Epithelial cell of proximal tubule (primary cell): Measurements from ENCODE around the gene ELMO2. TPM values are rescaled to one million over a fixed set of nuclear protein-coding genes. Genes with fewer than 3 reads are reported as not detected.

Experiments used
- DNase-seq: peaks from one replicate; pipeline ENCODE4 v3.0.0-alpha.2; 2011; ENCODE audit warnings: low read depth
- H3K4me3 ChIP-seq: 2 replicates; pipeline ENCODE4 v1.5.1; 2011; ENCODE audit warnings: low read depth, mild to moderate bottlenecking, low read length
- CTCF ChIP-seq: conservative IDR thresholded peaks from 2 replicates; pipeline ENCODE4 v1.5.1; 2012; ENCODE audit warnings: low read depth, mild to moderate bottlenecking, low read length
- total RNA-seq: library from RNA; depleted of rRNA; stranded (reverse); fragments of >200 nt; gene quantifications from 2 replicates; pipeline ENCODE4 v1.2.3, GENCODE V29; 2015

ELMO2 gene
- total RNA-seq, 1 donor from 2014 or later, result 20.5 TPM

GRCh38 chr20:46407671-46407996, 1.2 kb upstream of the ELMO2 start:
- H3K4me3 ChIP-seq, result no peak overlapping the region
- no peak for TF ChIP-seq CTCF
- DNase-seq, result no peak

- no peak for TF ChIP-seq CTCF
- DNase-seq, result no peak
Observed at GRCh38 chr20:46406986-46407670, 713 bp upstream of the ELMO2 start.

GRCh38 chr20:46402331-46402811, 4.0 kb downstream of the ELMO2 start:
- no peak for DNase-seq
- H3K4me3 ChIP-seq, result no peak overlapping the region
- no peak for TF ChIP-seq CTCF

More at GRCh38 chr20:46406986-46407670, 713 bp upstream of the ELMO2 start:
- H3K4me3 ChIP-seq, result peak overlapping the region; percentile 87

GRCh38 chr20:46401478-46401860, 4.9 kb downstream of the ELMO2 start:
- TF ChIP-seq CTCF, result no peak
- no peak overlapping the region for H3K4me3 ChIP-seq
- no peak for DNase-seq

GRCh38 chr20:46400828-46401477, 5.5 kb downstream of the ELMO2 start:
- no peak for TF ChIP-seq CTCF
- no peak overlapping the region for H3K4me3 ChIP-seq
- no peak for DNase-seq

GRCh38 chr20:46400253-46400652, 6.2 kb downstream of the ELMO2 start:
- DNase-seq, result no peak
- no peak overlapping the region for H3K4me3 ChIP-seq
- no peak for TF ChIP-seq CTCF

- no peak for TF ChIP-seq CTCF
- DNase-seq, result no peak
Observed at GRCh38 chr20:46399401-46399800, 7.0 kb downstream of the ELMO2 start.

More at GRCh38 chr20:46399401-46399800, 7.0 kb downstream of the ELMO2 start:
- no peak overlapping the region for H3K4me3 ChIP-seq
